ENCODE results near the gene PAEP. TPM values are rescaled to one million over a fixed set of nuclear protein-coding genes. Genes with fewer than 3 reads are reported as not detected.

Gene PAEP
- total RNA-seq, 5 donors from 2014 or later (not counting 1 experiment from before 2014, with no cell fraction given): not detected

- Mint-ChIP-seq H3K4me3 (no peak overlapping the region), H3K4me1 (no peaks in the 10 kb centered on the region), H3K27me3 (peaks cover 16 to 18% of the 10 kb centered on the region in 2 donors), H3K36me3 (no peaks in the 10 kb centered on the region), H3K27ac (no peak overlapping the region), H3K9me3 (no peaks in the 10 kb centered on the region)
- DNase-seq (no peak), ATAC-seq (replicated peaks in 1 of 4) (no peak)
- ChIA-PET POLR2A (no interaction called here), CTCF (interaction anchor here in 1 of 2 donors (0.6 kb wide), 1 partner anchor 287 kb away, joined by 6 read pairs; no protein-coding TSS in a partner anchor)
- no peak overlapping the region for H3K27ac ChIP-seq (ENCODE audit: low read length)
- 77% methylated on average over 26 of the region's 29 CpGs for WGBS (ENCODE audit: insufficient coverage)
- no peaks in the 10 kb centered on the region for H3K9me3 ChIP-seq
- no peaks in the 10 kb centered on the region for H3K36me3 ChIP-seq (ENCODE audit: control insufficient read depth in 2 of 2, extremely low read depth in 1 of 2, insufficient read depth in 1 of 2, low read length in 1 of 2)
- H3K4me3 ChIP-seq (ENCODE audit: control insufficient read depth in 1 of 2, extremely low read depth in 1 of 2, low read length in 1 of 2): no peak overlapping the region
- no peaks in the 10 kb centered on the region for H3K4me1 ChIP-seq (ENCODE audit: control insufficient read depth in 1 of 2, extremely low read depth in 1 of 2, insufficient read depth in 2 of 2, low read length in 2 of 2)
- peaks cover 0 to 44% of the 10 kb centered on the region in 2 experiments for H3K27me3 ChIP-seq (replicated peaks in 1 of 2; ENCODE audit: control insufficient read depth in 2 of 2, extremely low read depth in 1 of 2, insufficient read depth in 2 of 2, low read length in 1 of 2)
Measured at GRCh38 chr9:135614821-135615665, 53.5 kb downstream of the PAEP start.

- Histone ChIP-seq H3K36me3 (ENCODE audit: control insufficient read depth in 2 of 2, extremely low read depth in 1 of 2, insufficient read depth in 1 of 2, low read length in 1 of 2) (no peaks in the 10 kb centered on the region), H3K27ac (ENCODE audit: low read length) (no peak overlapping the region), H3K4me1 (ENCODE audit: control insufficient read depth in 1 of 2, extremely low read depth in 1 of 2, insufficient read depth in 2 of 2, low read length in 2 of 2) (no peaks in the 10 kb centered on the region), H3K4me3 (ENCODE audit: control insufficient read depth in 1 of 2, extremely low read depth in 1 of 2, low read length in 1 of 2) (no peak overlapping the region), H3K27me3 (replicated peaks in 1 of 2; ENCODE audit: control insufficient read depth in 2 of 2, extremely low read depth in 1 of 2, insufficient read depth in 2 of 2, low read length in 1 of 2) (peaks cover 0 to 39% of the 10 kb centered on the region in 2 experiments), H3K9me3 (no peaks in the 10 kb centered on the region)
- 73% methylated on average over 24 of the region's 31 CpGs for WGBS (ENCODE audit: insufficient coverage)
- POLR2A ChIA-PET: no interaction called here
- no peaks in the 10 kb centered on the region for H3K4me1 Mint-ChIP-seq
- H3K27me3 Mint-ChIP-seq: peaks cover 15 to 20% of the 10 kb centered on the region in 2 donors
- no peaks in the 10 kb centered on the region for H3K9me3 Mint-ChIP-seq
- ATAC-seq (replicated peaks in 1 of 4) (no peak), DNase-seq (no peak)
- CTCF ChIA-PET: no interaction called here
- no peaks in the 10 kb centered on the region for H3K36me3 Mint-ChIP-seq
- H3K27ac Mint-ChIP-seq: no peak overlapping the region
- no peak overlapping the region for H3K4me3 Mint-ChIP-seq
Measured at GRCh38 chr9:135615666-135616618, 54.4 kb downstream of the PAEP start.

Other genes with a start within 250 kb of the PAEP start
- 1 to 10 TPM in 3 of 5 donors, under 1 TPM in 2; 0.35 to 2.0 (median 1.7) TPM for gene PPP1R26, start 82.0 kb upstream of the PAEP start, total RNA-seq
- 10 to 100 TPM; 17.7 to 36.6 (median 32.8) TPM for gene MRPS2, start 61.1 kb upstream of the PAEP start, total RNA-seq
- not detected for gene LCN1, start 40.3 kb upstream of the PAEP start, total RNA-seq
- gene OBP2A, start 15.6 kb upstream of the PAEP start, total RNA-seq: not detected
- not detected for gene GLT6D1, start 77.8 kb downstream of the PAEP start, total RNA-seq
- gene LCN9, start 101.6 kb downstream of the PAEP start, total RNA-seq: not detected
- not detected for gene SOHLH1, start 137.7 kb downstream of the PAEP start, total RNA-seq
- under 1 TPM in 3 of 5 donors, not detected in 2; 0.07 to 0.54 (median 0.16) TPM for gene KCNT1, start 140.4 kb downstream of the PAEP start, total RNA-seq